A673 (cell line): ENCODE data around the gene SERTAD2. TPM values are rescaled to one million over a fixed set of nuclear protein-coding genes. Genes with fewer than 3 reads are reported as not detected.

Source experiments
- BruUV-seq: library from RNA; stranded (reverse); fragments of 400-500 nt; replicated peaks from 2 replicates; lab custom pipeline; 2021; lab: Mats Ljungman, UMichigan
- CTCF ChIA-PET: fragments of 300-600 bp; sonication (Branson Sonifier 250); formaldehyde crosslinking; loops from one replicate; lab custom pipeline; 2022; ENCODE audit warnings: antibody characterized with exemption; lab: Charles Lee
- POLR2A ChIA-PET: fragments of 300-600 bp; sonication (Branson Sonifier 250); formaldehyde crosslinking; loops from one replicate; lab custom pipeline; 2022; ENCODE audit warnings: antibody characterized with exemption; ENCODE audit not compliant: low non-redundant PET; lab: Charles Lee
- DNase-seq: peaks from one replicate; pipeline ENCODE4 v3.0.0-alpha.2; 2015; ENCODE audit warnings: low spot score
- H3K27ac ChIP-seq: fragments of 200-600 bp; sonication (generic); 2 replicates; pipeline ENCODE4 v1.5.1; 2016; ENCODE audit warnings: mixed run types, low read depth, mild to moderate bottlenecking, mixed read lengths, antibody characterized with exemption, low read length; ENCODE audit not compliant: poor library complexity, severe bottlenecking
- H3K27me3 ChIP-seq: fragments of 200-600 bp; sonication (generic); replicated peaks from 2 replicates; pipeline ENCODE4 v1.6.1; 2017; ENCODE audit warnings: mixed run types, low read depth, mild to moderate bottlenecking, mixed read lengths, antibody characterized with exemption, low read length; ENCODE audit not compliant: insufficient read depth, poor library complexity
- H3K36me3 ChIP-seq: fragments of 200-600 bp; sonication (generic); 2 replicates; pipeline ENCODE4 v1.6.1; 2016; ENCODE audit warnings: mixed run types, mild to moderate bottlenecking, mixed read lengths, antibody characterized with exemption, low read length; ENCODE audit not compliant: insufficient read depth, poor library complexity, severe bottlenecking
- H3K4me1 ChIP-seq: fragments of 200-600 bp; sonication (generic); 2 replicates; pipeline ENCODE4 v1.6.1; 2017; ENCODE audit warnings: mixed run types, mild to moderate bottlenecking, mixed read lengths, antibody characterized with exemption, low read length; ENCODE audit not compliant: insufficient read depth, poor library complexity, severe bottlenecking
- H3K4me3 ChIP-seq: fragments of 200-600 bp; sonication (generic); 2 replicates; pipeline ENCODE4 v1.5.1; 2016; ENCODE audit warnings: low read depth, mixed run types, mild to moderate bottlenecking, mixed read lengths, low read length; ENCODE audit not compliant: poor library complexity, severe bottlenecking
- H3K9me3 ChIP-seq: fragments of 200-600 bp; sonication (generic); 2 replicates; pipeline ENCODE4 v1.6.1; 2016; ENCODE audit warnings: mixed run types, low read depth, mild to moderate bottlenecking, mixed read lengths, antibody characterized with exemption, low read length; ENCODE audit not compliant: poor library complexity, severe bottlenecking
- EZH2 ChIP-seq: fragments of 200-600 bp; sonication (generic); IDR thresholded peaks from 2 replicates; pipeline ENCODE4 v1.6.1; 2017; ENCODE audit warnings: borderline replicate concordance, low read depth, mild to moderate bottlenecking, mixed read lengths, antibody characterized with exemption, low read length; ENCODE audit not compliant: poor library complexity, severe bottlenecking
- intact Hi-C: fragments of 100-400 bp; cut with micrococcal nuclease; formaldehyde crosslinking; loops from one replicate; pipeline ENCODE4 v1.10.0; 2022; ENCODE audit not compliant: unreplicated experiment
- total RNA-seq: library from RNA; stranded (reverse); gene quantifications from 2 replicates; pipeline ENCODE4 v1.2.3, GENCODE V29; 2021
- TF ChIP-seq, protein P1 (sequence below): fragments of 300-800, 200-600 bp; sonication (generic); conservative IDR thresholded peaks from 2 replicates; pipeline ENCODE4 v1.5.1; 2017; ENCODE audit warnings: low read depth, mild to moderate bottlenecking, antibody characterized with exemption, low read length, moderate library complexity, mixed read lengths

Gene SERTAD2
- total RNA-seq, 1 experiment from 2014 or later, result 22.2 TPM

DNA sequence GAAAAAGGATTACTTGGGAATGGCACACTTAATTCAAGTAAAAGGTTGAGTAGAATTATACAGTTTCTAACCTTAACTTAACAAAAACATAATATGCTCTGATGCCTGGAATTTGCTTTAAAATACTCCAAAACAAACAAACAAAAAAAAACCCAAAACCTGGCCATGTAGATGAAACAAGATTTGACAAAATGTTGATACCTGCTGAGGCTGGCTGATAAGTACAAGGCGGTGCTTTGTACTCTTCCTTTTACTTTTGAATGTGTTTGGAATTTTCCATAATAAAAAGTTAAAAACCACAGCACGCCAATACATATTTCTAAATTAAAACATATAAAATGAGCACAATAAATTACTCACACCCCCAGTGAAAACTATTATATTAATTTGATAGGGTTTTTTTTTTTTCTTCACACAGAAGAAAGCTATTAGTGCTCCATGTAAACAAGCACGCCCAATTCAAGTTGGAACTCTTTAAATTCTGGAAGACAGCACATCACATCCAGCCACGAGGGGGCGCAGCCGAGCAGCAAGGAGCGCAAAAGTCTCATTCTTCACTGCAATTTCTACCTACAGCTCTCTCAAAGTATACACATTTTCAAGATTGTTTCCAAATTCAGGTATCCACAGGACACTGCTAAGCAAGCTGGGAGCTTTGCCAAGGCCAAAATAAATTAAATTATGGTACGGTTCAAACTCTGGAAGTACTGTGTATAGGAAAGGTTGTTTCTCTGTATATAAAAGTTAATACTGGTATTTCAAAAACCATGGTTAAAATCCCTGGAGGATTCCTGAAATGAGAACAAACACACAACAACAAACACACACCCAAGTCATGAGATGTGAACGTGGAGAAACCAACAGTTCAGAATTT is 7.5 kb downstream of the SERTAD2 start:
- no TSS peak for BruUV-seq
- Histone ChIP-seq H3K4me1 (peaks cover 63% of the 10 kb centered on the region), H3K27ac (peak overlapping the region; percentile 98), H3K9me3 (no peaks in the 10 kb centered on the region), H3K27me3 (no peaks in the 10 kb centered on the region), H3K36me3 (no peaks in the 10 kb centered on the region), H3K4me3 (peak overlapping the region; percentile 55)
- CTCF ChIA-PET, result interaction anchor here (0.7 to 1.5 kb wide), 11 partner anchors 9 to 227 kb away, joined by 3 to 16 read pairs (median 4); no protein-coding TSS in a partner anchor
- peak; percentile 88 for DNase-seq
- POLR2A ChIA-PET, result interaction anchor here (0.6 to 0.8 kb wide), 3 partner anchors 174 to 315 kb away, joined by 3 to 5 read pairs (median 4); no protein-coding TSS in a partner anchor
- TF ChIP-seq, protein P1, sequence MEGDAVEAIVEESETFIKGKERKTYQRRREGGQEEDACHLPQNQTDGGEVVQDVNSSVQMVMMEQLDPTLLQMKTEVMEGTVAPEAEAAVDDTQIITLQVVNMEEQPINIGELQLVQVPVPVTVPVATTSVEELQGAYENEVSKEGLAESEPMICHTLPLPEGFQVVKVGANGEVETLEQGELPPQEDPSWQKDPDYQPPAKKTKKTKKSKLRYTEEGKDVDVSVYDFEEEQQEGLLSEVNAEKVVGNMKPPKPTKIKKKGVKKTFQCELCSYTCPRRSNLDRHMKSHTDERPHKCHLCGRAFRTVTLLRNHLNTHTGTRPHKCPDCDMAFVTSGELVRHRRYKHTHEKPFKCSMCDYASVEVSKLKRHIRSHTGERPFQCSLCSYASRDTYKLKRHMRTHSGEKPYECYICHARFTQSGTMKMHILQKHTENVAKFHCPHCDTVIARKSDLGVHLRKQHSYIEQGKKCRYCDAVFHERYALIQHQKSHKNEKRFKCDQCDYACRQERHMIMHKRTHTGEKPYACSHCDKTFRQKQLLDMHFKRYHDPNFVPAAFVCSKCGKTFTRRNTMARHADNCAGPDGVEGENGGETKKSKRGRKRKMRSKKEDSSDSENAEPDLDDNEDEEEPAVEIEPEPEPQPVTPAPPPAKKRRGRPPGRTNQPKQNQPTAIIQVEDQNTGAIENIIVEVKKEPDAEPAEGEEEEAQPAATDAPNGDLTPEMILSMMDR, result peak; percentile 97
- TF ChIP-seq EZH2, result no peak
- intact Hi-C loops, result loop anchor here (1.0 kb wide), 1 partner anchor 219 kb away; no protein-coding TSS in a partner anchor

DNA sequence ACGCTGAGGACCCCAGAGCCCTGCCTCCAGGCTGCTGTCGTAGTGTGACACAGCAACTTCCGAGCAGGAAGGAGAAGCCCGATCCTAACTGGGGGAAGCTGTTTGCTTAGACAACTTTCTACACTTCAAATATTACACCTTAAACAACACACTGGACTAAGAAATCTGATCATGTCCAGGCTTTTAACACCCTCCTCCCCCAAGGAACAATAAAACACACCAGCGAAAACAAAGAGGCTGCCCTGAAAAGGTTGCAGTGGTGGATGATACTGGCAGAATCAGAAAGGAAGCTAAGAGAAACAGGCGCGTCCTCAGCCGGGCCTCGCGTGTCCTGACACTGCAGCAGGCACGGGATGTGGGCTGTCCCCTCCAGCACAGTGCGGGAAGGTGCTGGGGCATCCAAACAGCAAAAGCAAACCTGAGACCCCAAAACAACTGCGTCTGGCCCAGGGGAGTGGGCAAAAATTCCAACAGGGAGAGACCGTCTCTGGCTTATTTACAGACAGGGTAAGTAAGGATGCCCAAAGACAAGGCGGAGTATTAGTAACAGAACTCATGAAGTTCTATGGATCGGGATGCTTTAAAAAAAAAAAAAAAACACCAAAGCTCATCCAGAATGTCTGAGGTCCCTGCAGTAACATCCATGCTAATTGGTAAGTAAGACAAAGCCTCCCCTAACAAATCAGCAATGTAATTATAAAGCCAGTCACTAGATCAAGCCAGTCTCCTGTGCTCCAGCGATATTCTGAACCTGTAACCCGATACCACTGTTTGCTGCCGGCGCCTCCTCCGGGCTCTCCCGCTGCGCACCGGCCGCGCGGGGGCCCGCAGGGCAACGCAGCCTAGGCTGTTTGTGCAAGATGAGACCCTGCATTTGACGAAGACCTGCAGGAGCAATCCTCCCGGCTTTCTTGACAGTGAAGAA is 9.0 kb downstream of the SERTAD2 start:
- BruUV-seq, result TSS peak; percentile 86
- peak overlapping the region; percentile 55 for H3K4me3 ChIP-seq
- ChIA-PET POLR2A (interaction anchor here (0.6 to 0.8 kb wide), 6 partner anchors 9 to 581 kb away, joined by 3 to 8 read pairs (median 4); partner anchors contain the start of gene SERTAD2), CTCF (interaction anchor here (0.7 to 1.0 kb wide), 2 partner anchors 220 to 232 kb away, joined by 3 read pairs; no protein-coding TSS in a partner anchor)
- H3K36me3 ChIP-seq, result no peaks in the 10 kb centered on the region
- no peak for TF ChIP-seq EZH2
- TF ChIP-seq, protein P1, result no peak
- peak overlapping the region; percentile 98 for H3K27ac ChIP-seq
- intact Hi-C loops, result no loop called here
- H3K4me1 ChIP-seq, result peaks cover 78% of the 10 kb centered on the region
- peak; percentile 95 for DNase-seq
- H3K9me3 ChIP-seq, result no peaks in the 10 kb centered on the region
- no peaks in the 10 kb centered on the region for H3K27me3 ChIP-seq
